Glomerular visceral epithelial cell (primary cell): ENCODE results near the gene SRP68.
"Not testable (repeated sequence)": the region's sequence is repeated elsewhere in the genome, so short reads cannot be mapped to it uniquely, and the experiment has no call there.

Experiments
- DNase-seq: peaks from one replicate; pipeline ENCODE4 v3.0.0-alpha.2; 2016; ENCODE audit errors: extremely low spot score

SRP68 gene

GRCh38 chr17:76089680-76090516, 17.6 kb upstream of the SRP68 start:
- no peak for DNase-seq

- DNase-seq: no peak
Observed at GRCh38 chr17:76088868-76089576, 16.7 kb upstream of the SRP68 start.

- DNase-seq: no peak
Observed at GRCh38 chr17:76088041-76088867, 15.9 kb upstream of the SRP68 start.

GRCh38 chr17:76087531-76087930, 15.2 kb upstream of the SRP68 start:
- no peak for DNase-seq

GRCh38 chr17:76086384-76086783, 14.1 kb upstream of the SRP68 start:
- DNase-seq: no peak

- DNase-seq: no peak
Observed at GRCh38 chr17:76085731-76086366, 13.5 kb upstream of the SRP68 start.

GRCh38 chr17:76085066-76085730, 12.9 kb upstream of the SRP68 start:
- DNase-seq: no peak

- DNase-seq: no peak
Observed at GRCh38 chr17:76083536-76084182, 11.3 kb upstream of the SRP68 start.

GRCh38 chr17:76082326-76083251, 10.3 kb upstream of the SRP68 start:
- DNase-seq: no peak

- no peak for DNase-seq
Observed at GRCh38 chr17:76081295-76082210, 9.2 kb upstream of the SRP68 start.

GRCh38 chr17:76080768-76081287, 8.5 kb upstream of the SRP68 start:
- no peak for DNase-seq

- DNase-seq: peak; percentile 38
Observed at GRCh38 chr17:76079956-76080767, 7.8 kb upstream of the SRP68 start.

- DNase-seq: no peak
Observed at GRCh38 chr17:76079535-76079955, 7.2 kb upstream of the SRP68 start.

- no peak for DNase-seq
Observed at GRCh38 chr17:76078860-76079534, 6.7 kb upstream of the SRP68 start, which contains the start of gene ZACN. TSS of gene ZACN (plus strand) at chr17:76079182. CDS start at chr17:76079265, 83 bp downstream.

- DNase-seq: not testable (repeated sequence)
Observed at GRCh38 chr17:76078370-76078769, 6.1 kb upstream of the SRP68 start.

GRCh38 chr17:76077584-76078110, 5.3 kb upstream of the SRP68 start:
- no peak for DNase-seq
